NCI-H748 (cell line): ENCODE data around the gene GARNL3.

Experiments
- DNase-seq: peaks from one replicate; lab custom pipeline; 2025; ENCODE audit not compliant: unreplicated experiment; lab: John Stamatoyannopoulos, UW

The GARNL3 gene

DNA sequence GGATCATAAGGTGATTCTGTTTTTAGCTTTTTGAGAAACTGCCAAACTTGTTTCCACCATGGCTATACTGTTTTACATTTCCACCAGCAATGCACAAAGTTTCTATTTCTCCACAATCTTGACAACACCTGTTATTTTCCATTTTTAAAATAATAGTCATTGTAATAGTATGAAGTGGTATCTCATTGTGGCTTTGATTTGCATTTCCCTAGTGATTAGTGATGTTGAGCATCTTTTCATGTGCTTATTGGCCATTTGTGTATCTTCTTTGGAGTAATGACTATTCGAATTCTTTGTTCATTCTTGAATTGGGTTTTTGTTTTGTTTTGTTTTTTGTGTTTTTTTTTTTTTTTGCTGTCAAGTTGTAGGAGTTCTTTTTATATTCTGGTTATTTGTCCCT lies 4.9 kb downstream of the GARNL3 start:
- DNase-seq: no peak

DNA sequence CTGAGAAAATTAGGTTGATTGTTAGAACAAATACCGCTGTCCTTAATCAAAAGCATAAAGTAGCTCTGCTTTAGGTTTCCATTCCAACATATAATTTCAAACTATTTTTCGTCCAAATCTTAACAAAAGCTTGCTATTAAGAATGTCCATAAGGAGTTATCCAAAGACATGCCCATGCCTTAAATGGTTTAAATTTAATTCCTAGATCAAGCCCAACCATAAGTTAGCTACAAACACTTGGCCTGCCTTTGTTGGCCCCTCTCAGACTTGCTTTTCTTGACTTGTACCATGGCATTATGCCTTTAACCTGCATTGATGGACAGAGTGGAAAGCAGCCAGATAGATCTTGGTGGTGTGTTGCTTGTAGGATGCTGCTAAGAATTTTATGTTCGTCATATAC lies 8.8 kb downstream of the GARNL3 start:
- no peak for DNase-seq

DNA sequence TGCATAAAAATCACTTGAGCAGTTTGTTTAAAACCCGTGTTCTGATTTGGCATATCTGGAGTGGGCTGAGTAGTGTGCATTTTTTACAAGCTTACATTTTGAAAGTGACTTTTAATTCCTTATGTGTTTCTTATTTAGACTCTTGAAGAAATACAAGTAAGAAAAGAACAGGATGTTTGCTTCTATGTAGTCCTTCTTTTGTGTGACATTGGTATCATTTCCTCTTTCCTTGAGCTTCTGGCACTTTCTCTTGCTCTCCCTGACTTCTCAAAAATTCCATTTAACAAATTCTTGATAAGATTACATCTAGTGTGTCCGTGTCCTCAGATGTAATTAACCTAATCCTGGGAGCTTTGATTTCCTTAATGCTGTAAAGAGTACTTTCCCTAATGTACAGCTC lies 12.5 kb downstream of the GARNL3 start:
- no peak for DNase-seq

DNA sequence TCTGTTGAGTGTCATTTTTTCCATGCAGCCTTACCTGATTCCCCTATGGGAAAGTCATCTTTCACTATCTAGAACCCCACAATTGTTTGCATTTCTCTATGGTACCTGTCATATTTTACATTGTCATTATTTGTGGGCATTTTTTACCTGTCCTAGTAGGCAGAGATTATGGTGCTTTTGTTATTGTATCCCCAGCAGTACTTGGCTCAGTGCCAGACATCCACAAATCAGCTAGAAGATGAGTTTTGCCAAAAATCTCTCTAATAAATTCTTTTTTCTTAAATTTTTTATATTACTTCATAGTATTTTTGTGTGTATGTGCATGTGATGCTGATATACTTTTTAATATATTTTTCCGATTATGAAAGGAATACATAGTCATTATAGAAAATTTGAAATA lies 13.2 kb downstream of the GARNL3 start:
- DNase-seq: no peak

DNA sequence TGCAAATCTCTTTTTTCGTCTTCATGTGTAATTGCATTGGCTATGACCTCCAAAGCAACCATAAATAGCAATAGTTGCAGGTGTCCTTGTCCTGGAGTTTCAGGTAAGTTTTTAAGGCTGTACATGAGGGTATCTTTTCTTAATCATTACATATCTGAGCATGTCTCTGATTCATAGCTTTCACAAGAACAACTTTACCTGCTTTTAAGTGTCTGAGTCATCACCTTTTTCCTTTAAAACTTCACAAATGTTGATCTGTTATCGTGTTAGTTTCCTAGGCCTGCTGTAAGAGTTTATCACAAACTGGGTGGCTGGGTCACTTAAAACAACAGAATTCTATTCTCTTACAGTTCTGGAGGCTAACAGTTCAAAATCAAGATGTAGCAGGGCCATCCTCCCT lies 13.8 kb downstream of the GARNL3 start:
- no peak for DNase-seq

DNA sequence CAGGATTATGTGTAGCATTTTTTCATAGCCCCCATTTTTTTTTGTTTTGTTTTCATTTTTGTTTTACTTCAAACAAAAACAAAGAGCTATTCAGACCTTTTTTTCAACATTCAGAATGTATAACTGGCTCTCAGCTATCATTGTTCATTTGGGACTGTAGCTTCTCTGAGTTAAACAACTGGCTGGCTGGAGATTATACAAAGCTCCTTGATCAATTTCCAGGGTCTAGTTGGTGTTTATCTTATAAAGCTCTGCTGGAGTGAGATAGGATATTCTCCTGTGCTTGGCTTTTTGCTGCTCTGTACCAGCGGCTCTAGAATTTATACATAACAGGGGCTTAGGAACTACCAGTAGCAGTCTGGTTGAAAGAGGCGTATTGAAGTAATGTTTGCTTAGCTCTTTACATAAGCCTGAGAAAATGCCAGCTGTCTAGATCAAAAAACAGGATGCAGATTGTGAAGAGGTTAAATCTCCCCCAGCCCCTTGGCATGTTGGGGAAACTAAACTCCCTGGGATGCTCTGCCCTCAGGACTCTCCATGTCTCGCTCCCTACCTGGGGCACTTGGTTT lies 15.2 kb downstream of the GARNL3 start:
- DNase-seq: peak; percentile 78

DNA sequence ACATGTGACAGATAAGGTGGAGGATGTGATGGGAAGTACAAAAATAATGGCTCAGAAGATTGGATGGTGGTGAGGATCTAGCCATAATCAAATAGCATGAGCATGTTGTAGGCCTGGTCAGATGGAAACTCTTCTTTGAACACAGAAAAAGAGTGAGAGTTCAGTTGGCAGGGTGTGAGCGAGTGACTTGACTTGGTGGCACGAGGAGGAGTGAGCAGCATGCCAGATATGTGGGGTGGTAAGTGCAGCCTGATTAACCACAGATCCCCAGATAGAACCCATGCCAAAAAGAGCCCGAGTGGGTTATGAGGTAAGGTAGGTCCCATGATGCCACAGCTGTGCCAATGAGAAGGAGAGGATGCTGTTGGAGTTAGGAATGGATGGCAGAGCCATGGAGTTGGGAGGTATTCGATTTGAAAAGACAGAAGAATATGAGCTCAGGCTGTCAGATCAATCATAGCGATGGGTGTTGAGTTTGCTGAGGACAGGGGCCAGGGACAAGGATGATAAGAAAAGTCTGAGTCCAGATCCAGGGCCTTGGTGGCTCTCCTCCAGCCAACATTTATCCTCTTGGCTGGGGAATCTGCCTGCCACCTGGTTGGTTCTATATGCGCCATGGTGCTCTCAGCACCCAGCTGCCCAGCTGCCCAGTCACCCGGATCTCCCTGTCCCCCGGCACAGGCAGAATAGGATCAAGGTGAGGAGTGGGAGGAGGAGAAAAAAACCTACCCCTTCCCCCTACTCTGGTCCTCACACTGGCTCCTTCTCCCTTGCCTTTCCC lies 16.5 kb downstream of the GARNL3 start:
- DNase-seq: no peak

DNA sequence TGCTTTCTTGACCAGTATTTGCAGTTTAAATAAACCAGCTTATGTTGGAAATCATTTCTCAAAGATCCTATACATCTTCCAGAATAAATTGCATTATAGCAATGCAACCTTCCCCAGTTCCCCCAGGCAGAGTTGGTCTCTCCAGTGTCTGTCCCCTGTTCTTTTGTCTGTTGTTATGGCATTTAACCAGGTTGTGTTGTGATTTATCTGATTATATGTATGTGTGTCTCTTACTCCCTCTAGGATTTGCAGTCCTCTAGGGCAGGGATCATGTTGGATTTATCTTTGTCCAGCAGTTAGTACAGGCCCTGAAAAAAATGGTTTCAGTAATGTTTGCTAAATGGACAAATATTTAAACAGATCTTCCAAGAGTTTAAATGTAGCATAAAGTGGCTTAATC lies 17.3 kb downstream of the GARNL3 start:
- no peak for DNase-seq

DNA sequence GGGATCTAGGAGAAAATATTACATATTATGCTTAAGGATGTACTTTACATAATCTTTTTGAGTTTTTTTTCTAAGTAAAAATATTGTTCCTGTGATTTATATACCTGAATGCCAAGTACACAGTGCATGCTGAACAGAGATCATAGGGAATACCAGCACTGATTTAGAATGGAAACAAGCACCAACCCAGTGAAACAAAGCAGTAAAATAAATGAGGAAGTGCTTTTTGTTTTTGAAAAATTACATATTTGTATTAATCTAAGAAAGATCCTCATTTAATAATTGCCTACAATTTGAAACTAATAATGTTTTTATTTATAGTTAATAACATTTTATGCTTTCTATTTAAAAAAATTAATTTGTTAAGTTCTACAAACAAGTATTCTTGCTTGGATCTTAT lies 18.0 kb downstream of the GARNL3 start:
- DNase-seq: no peak

DNA sequence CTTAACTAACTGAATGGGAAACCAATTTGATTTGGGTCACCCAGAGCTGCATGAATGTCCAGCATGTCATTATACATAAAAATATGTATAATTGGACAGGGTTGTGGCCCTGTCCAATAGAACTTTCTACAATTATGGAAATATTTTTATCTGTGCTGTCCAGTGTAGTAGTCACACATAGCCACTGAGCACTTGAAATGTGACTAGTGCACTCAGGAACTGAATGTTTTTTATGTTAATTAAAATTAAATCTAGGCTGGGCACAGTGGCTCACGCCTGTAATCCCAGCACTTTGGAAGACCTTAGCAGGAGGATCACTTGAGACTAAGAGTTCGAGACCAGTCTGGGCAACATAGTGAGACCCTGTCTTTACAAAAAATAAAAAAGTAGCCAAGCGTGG lies 18.6 kb downstream of the GARNL3 start:
- no peak for DNase-seq

DNA sequence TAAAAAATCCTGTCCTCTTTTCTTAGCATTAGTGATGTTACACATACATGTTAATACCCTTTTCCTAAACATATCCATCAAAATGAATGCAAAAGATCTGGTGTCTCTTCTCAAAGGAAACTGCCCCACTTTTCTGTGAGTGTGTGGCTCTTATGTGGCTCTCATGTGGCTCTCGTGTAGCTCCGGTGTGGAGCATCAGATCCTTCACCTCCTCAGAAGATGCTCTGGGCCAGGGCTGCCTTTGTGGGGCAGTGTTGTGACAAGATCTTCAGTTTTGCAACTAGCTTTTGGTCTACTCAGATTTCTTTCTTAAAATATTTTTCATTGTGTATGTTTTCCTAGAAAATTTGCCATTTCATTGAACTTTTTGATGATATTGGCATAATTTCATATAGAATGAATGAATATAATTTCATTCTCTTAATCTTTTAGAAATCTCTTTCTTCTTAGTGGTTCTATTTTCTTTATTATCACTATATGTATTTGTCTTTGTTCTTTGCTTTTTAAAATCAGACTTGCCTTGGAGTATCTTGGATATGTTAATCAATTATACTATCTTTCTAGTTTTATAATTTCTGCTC lies 19.4 kb downstream of the GARNL3 start:
- DNase-seq: no peak

DNA sequence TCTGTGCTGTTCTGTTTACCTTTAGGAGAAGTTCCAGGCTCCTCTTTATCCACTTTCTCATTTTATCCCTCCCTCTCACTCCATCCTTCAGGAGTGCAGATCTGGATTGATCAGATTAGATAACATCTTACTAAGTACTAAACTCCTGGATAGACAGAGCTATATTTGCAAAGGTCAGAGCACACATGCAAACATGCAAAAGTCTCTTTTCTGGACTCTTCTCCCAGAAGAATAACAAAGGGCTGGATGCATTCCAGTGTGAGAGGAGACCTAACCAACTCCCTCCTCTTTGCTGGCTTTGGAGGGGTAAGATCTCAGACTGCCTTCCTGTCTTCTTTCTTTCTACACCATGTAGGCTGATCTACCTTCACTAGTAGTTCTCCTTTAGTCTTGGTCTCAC lies 21.4 kb downstream of the GARNL3 start:
- DNase-seq: no peak

DNA sequence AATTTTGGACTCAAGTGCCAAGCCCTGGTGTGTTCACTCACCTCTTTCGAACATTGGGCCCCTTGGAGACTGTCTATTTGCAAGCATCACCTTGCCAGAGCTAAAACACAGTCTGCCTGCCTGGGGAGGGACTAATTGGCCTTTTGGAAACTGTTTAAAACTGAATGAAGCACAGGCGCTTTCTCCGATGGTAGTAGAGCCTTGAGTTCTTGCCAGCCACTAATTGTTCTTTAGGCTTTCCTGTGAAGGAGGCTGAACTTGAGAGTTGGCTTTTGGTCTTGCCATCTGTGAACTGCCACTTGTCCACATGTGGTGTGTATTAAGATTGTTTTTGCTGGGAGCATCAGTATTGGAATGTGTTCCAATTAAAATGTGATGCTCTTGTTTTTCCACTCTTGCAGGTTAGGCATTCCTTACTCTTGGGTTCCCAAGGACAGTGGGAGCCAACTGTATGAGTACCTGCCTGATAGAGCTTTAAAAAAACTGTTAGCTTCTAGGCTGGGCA lies 26.0 kb downstream of the GARNL3 start:
- no peak for DNase-seq

DNA sequence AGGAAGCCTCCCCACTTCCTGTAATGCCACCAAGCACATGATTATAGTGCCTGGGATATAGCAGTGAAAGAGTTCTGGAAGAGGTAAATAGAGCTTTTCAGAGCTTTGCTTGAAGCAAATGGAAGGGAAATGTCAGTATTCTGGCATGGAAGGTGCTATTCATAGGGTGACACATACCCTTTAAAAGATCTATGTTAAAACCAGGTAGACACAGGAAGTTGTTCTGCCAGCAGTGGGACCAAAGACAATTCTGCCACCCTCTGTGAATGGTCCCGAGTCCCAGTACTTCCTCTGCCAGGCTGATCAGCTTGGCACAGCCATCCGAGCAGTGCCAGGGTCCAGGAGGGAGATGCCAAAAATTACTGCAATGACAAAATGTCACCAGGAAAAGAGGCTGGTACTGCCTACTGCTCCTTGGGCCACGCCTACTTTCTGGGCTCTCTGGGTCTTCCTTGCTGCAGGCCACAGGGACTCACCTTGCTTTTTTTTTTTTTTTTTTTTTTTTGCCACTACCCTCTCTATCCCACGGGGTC lies 26.7 kb downstream of the GARNL3 start:
- no peak for DNase-seq

DNA sequence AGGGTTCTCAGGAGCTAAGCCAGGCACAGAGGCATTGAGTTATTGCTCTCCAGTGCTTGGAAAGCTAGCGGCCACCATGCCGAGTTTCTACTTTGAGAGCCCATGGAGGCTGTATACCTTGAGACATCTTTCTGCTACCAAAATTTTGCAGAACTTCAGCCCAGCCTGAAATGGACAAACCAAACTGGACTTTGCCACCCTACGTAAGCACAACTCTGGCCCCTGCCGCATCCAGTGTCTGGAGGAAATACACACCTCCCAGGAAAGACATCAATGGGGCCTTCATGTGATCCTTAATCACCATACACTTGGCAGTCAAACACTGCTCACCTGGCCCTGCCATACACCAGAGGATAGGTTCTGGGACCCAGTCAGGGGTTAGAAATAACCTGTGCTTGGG lies 27.8 kb downstream of the GARNL3 start:
- DNase-seq: no peak

DNA sequence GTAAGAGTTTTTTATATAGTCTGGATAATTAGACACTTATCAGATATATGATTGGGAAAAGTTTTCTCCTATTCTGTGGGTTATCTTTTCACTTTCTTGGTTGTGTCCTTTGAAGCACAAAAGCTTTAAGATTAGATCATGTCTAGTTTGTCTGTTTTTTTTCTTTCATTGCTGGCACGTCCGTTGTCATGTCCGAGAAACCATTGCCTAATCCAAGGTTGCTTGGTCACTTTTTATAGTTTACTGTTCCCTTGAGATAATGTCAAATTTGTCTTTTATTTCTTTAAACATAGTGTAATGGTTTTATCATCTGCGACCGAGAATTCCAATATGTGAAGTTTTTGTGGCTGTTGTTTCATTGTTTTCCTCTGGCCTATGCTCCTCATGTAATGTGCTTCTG lies 28.8 kb downstream of the GARNL3 start:
- DNase-seq: no peak

DNA sequence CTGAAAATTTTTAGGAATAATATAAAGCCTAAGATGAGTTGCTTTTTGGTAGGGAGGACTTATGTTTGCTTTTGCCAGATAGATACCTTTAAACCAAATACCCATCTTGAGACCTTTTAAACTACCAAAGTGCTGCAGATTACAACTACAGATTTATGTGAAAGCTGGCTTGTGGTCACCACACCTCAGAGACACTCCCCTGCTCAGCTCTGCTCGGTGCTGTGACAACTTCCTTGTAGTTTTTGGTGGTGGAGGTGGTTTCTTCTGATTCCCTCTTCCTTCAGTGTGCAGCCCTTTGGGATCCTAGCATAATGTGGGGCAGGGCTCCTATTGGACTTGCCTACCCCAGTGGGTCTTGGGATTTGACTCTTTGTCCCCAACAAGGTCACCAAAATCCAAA lies 29.2 kb downstream of the GARNL3 start:
- DNase-seq: no peak

DNA sequence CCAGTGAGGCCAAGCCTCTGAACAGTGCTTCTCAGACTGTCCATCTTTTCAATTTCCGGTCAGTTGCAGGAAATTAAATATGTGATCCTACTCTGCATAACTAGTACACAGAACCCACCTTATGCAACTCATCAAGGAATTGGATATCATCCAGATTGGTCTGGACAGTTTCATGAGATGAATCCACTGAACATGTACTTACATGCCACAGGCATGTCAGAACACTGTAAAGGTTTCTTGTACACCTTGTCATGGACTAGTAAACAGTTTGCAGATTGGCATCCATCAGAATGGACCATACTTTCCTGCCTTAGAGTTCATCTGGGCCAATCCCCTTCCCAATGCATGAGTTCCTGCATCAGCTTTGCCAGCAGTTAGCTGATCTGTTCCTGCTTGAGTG lies 30.4 kb downstream of the GARNL3 start:
- no peak for DNase-seq

DNA sequence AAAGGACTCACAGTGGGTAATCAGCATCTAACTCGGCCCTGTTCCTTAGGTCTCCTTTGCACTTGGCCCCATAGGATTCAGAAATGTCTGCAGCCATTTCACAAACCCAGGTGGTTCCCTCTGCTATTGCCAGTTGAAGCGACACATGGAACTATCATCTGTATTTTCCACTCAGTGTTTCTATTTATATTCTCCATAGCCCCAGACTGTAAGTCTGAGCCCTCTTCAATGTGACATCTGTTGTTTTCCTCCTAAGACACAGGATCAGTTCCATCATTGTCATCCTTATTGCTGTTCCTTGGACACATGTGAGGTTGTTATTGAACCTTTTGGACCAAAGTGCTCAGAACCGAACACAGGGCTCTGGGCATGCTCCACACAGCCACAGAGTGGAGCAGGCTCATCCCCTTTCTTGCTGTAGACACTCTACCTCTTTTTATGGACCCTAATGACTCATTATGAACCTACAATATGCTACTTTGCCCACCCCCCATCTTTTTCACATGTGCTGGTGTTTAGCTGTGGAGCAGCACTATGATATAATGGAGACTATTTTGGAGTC lies 36.4 kb downstream of the GARNL3 start:
- DNase-seq: no peak

DNA sequence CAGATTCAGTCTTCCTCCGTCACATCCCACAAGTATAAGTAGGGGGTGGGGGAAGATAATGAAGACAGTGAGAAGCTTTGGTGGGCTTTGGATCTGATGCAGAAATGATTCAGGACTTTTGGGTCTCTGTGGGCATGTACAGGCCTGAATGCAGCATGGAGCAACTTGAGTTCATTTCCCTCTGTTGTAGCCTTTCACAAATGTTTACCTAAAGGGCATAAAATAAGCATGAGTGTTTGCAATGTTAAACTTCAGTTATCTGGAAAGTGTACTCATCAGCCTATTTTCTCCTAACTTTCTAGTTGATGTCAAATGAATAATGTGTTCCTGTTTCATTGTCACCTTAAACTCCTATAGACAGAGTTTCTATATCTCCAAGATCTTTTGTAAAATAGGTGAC lies 39.3 kb downstream of the GARNL3 start:
- no peak for DNase-seq

DNA sequence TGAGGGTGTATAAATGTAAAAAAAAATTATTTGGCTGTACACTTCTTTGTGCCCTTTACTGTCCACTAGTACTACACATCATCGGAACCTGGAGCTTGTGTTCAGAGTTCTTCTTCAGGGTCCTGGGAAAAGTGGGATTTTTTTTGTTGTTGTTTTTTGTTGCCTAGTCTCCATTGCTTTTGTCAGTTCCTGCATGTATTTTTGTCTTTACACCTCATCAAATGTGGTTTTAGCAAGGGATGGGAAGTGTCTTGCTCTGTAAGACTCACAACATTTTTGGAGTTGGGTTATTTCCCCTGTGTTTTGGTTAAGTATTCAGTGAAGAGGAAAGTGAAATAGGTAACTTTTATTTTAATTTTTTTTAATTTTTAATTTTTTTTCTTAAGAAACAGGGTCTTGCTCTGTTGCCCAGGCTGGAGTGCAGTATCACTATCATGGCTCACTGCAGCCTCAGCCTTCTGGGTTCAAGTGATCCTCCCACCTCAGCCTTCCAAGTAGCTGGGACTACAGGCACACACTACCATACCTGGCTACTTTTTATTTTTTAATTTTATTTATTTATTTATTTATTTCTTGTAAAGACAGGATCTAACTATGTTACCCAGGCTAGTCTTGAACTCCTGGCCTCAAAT lies 40.7 kb downstream of the GARNL3 start:
- DNase-seq: no peak

DNA sequence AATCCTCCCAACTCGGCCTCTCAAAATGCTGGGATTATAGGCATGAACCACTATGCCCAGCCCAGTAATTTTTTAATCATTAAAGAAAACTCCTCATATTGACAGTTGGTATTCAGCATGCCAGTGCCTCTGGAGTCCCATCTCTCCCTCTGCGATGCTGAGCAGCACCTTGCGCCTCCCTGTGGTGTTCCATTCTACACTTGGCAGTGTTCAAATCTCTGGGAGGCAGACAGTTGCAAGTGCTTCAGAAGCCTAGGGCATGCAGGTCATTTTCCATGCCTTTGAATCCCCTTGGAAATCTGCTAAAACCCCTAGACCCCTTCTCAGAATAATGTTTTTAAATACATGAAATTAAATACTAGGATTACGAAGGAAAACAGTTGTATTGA lies 41.3 kb downstream of the GARNL3 start:
- peak; percentile 32 for DNase-seq
